ENCODE data around the gene AP4S1.
"Not testable (repeated sequence)": the region's sequence is repeated elsewhere in the genome, so short reads cannot be mapped to it uniquely, and the experiment has no call there.

Gene AP4S1

DNA sequence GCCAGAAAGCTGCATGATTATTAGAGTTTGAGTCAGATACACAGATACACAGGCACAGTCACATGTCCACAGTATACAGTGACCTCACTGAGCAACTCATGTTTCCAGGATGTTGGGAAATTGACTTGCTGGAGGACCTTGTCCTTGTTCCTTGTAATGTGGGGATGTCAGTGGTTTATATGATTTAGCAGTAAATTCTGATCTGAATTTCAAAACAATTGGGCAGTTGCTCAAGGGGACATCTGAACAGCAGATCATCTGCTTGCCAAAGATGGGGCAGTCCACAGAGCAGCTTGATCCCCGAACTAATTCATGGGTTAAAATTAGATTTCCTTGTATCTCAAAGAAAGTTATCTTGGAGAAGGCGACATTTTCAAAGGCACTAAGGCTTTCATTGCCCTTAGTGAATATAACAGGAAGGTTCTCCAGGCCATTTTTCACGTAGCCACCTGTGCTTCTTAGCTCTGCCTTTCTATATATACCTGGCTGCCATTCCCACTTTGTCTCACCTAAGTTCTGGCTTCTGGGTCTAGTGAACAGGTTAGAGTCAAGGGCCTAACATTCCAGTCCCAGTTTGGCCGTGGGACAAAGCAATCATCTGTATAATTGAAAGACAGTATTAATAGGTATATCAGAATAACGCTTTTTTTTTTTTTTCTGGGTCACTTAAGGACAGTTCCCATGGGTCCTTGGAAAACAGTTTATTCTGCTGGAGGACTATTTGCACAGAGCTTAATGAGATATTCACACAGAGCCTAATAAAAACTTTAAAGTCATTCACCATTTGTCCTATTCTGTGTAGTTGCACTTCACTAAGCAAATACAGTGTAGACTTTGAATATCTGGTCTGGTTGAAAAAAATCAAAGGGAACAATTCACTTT lies 65.7 kb downstream of the AP4S1 start:
- no peak for DNase-seq

DNA sequence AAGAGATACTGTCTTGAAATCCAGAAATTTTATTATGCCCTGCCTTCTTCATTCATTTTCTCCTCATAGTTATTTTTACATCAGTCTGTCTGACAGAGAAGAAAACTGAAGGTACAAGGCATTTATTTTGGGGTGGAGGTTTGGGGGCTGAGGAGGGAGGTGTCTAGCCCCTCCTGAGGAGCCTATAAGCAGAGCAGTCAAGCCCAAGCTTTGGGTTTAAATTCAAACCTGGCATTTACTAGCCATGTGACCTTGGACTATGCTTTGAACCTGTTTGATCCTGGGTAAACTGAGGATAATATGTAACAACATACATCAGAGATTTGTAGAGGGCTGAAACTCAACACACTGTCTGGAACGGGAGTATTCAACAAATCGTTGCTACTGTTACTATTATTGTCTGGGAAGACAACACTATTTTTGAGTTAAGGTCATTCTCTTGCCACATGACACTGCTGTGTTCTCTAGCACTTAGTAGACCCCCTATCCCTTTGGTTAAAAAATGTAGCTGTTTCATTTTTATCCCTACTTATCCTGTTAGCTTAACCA lies 66.8 kb downstream of the AP4S1 start:
- DNase-seq: no peak

DNA sequence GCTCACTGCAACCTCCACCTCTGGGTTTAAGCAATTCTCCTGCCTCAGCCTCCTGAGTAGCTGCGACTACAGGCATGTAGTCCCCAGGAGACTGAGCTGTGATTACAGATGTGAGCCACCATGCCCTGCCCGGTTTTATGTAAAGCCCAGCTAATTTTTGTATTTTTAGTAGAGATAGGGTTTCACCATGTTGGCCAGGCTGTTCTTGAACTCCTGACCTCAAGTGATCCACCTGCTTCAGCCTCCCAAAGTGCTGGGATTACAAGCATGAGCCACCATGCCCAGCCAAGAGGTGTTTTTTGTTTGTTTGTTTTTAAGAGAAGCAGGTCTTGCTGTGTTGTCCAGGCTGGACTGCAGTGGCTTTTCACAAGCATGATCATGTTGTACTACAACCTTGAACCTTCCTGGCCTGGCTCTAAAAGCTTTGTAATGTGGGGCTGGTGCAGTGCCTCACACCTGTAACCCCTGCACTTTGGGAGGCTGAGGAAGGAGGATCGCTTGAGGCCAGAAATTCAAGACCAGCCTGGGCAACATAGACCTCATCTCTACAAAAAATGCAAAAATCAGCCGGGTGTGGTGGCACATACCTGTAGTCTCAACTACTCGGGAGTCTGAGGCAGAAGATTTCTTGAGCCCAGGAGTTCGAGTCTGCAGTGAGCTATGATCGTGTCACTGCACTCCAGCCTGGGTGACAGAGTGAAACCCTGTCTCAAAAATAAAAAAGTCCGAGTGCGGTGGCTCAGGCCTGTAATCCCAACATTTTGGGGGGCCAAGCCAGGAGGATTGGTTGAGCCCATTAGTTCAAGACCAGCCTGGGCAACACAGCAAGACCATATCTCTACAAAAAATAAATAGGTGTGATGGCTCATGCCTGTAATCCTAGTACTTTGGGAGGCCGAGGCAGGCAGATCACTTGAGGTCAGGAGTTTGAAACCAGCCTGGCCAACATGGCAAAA lies 68.7 kb downstream of the AP4S1 start:
- not testable (repeated sequence) for DNase-seq

DNA sequence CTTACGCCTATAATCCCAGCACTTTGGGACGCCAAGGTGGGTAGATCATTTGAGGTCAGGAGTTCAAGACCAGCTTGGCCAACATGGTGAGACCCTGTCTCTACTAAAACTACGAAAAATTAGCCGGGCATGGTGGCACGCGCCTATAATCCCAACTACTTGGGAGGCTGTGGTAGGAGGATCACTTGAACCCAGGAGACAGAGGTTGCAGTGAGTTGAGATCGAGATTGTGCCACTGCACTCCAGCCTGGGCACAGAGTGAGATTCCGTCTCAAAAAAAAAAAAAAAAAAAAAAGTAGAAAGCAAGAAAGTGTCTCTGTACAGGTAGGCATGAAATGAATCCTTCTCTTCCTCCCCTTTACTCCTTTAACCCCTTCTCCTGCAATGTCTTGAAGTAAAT lies 70.4 kb downstream of the AP4S1 start:
- not testable (repeated sequence) for DNase-seq

DNA sequence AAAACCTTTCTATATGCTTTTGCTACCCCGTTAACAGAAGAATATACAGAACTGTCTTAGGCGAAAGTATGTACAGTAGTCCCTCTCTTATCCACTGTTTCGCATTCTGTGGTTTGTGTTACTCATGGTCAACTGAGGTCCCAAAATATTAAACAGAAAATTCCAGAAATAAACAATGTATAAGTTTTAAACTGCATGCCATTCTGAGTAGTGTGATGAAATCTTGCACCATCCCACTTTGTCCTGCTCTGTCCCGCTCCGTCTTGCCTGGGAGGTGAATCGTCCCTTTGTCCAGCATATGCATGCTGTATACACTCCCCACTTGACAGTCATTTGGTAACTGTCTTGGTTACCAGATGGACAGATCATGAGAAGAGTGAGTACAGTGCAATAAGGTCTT lies 70.8 kb downstream of the AP4S1 start:
- no peak for DNase-seq

DNA sequence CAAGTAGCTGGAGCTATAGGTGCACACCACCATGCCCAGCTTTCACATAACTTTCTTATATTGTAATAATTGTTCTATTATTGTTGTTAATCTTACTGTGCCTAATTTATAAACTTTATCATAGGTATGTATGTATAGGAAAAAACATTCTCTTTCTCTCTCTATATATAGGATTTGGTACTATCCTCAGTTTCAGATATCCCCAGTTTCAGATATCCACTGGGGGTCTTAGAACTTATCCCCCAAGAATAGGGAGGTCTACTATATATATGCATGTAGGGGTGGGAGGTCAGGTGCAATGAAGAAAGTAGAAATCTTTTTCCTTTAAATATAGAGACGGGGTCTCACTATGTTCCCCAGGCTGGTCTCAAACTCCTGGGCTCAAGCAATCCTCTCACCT lies 71.6 kb downstream of the AP4S1 start:
- no peak for DNase-seq

DNA sequence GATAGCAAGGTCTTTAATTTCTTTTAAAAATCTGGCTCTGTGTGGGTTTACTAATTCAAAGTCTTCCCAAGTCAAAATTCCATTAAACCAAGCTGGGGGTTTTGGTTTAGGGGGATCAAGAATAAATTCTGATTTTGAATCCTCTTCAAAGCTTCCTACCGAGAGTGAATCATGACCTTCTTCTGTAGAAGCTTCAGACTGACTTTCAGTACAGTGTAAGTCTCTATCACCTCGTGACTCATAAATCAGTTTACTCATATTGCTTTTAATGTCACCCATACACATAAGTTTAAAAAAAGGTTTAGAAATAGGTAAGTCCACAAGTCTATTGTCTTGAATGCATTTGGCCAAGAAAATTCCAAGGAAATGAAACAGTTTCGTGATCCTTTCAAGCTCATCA lies 81.3 kb downstream of the AP4S1 start:
- DNase-seq: no peak

DNA sequence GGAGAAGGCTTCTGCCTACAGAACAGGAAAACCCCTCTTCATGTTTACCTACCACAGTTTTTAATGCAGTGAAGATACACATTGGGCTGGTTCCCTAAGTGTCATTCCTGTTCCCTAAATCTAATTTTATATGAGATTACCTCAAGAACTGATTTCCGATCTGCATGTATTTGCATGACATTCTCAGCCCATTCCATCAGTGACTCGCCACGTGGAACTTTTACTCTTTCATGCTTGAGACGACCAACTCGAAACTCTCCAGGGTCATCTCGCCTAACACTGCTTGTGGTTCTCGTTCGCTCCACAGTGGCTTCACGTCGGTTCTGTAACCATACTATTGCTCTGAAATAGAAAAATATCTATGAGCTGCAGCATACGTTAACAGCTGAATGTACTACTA lies 83.8 kb downstream of the AP4S1 start:
- DNase-seq: no peak

DNA sequence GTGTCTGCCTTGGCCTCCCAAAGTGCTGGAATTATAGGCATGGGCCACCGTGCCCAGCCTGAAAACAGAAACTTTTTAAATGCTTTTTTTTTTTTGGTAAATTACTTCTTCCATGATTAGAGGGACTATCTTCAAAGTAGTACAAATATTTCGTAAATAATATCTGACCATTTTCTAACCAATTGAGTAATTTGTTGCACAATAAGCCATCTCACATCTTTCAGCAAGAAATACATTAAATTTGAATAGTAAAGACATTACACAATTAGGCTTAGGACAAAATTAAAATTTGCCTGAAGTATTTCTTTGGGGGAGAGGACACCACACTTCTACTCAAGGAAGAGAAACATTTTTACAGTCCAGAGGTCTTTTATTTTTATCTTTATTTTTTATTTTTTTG lies 85.4 kb downstream of the AP4S1 start:
- no peak for DNase-seq

DNA sequence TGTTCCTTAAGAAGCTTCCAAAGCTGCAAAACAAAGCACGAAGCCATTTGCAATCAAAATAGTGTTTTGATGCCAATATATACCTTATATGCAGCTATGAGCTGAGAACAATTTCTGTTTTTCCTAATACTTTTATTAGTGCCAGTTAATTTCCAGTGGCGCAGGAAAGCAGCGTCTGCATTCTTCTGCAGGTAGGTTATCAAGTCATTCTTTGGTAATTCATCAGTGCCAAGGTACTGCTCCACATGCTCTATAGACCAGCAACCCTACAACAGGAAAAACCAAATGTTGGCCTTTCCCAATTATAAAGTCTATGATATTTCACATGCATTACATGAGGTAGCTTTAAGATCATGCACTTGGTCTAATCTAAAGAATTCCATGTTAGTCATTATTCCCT lies 88.3 kb downstream of the AP4S1 start:
- no peak for DNase-seq

DNA sequence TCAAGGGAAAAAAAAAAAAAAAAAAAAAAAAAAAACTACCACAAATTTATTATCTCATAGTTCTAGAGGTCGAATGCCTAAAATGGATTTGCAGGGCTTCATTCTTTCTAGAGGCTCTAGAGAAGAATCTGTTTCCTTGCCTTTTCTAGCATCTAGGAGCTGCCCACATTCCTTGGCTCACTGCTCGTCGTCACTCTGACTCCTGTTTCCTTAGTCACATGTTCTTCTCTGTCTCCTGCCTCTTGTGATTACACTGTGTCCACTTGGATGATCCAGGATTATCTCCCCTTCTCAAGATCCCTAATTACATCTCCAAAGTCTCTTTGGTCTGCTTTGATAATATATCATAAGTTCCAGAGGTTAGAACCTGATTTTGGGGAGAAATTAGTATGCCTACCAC lies 93.4 kb downstream of the AP4S1 start:
- DNase-seq: no peak

DNA sequence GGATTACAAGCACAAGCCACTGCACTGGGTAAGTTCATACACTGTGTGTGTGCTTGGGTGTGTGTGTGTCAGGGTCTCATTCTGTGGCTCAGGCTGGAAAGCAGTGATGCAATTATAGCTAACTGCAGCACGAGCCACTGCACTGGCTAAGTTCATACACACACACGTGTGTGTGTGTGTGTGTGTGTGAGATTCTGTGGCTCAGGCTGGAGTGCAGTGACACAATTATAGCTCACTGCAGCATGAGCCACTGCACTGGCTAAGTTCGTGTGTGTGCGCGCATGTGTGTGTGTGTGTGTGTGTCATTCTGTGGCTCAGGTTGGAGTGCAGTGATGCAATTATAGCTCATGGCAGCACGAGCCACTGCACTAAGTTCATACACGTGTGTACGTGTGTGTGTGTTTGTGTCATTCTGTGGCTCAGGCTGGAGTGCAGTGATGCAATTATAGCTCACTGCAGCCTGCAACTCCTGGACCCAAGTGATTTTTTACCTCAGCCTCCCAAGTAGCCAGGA lies 96.7 kb downstream of the AP4S1 start:
- DNase-seq: no peak

DNA sequence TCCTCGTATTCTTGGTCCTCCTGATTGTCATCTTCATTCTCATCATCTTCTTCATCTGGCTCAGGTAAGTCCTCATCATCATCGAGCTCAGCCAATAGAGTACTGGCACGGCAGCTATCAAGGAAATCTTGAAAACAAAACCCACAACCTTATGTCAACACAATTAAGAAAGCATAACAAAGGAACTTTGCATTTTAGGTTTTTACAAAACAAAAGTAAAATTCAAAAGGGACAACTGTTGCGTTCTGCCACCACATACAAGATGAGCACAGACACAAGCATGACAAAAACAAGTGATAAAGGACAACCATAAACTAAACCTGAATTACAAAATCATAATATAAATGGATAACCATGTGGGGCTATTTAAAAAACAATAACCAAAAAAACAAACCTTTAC lies 97.5 kb downstream of the AP4S1 start:
- DNase-seq: no peak

DNA sequence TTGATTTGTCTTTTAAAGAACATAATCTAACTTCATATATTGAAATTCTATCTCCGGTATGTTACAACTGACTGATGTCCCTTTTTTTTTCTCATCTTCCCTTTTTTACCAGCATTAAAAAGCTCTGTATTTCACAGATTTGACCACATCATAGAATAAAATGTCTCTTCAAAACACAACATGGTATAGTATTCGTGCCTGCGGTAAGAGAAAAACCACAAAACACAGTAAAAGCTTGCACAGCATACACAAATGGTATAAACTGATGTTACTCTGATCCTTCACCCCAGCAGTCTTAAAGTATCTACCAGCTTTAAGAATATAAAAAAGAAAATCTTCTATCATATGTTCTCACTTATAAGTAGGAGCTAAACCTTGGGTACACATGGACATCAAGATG lies 98.7 kb downstream of the AP4S1 start:
- no peak for DNase-seq

DNA sequence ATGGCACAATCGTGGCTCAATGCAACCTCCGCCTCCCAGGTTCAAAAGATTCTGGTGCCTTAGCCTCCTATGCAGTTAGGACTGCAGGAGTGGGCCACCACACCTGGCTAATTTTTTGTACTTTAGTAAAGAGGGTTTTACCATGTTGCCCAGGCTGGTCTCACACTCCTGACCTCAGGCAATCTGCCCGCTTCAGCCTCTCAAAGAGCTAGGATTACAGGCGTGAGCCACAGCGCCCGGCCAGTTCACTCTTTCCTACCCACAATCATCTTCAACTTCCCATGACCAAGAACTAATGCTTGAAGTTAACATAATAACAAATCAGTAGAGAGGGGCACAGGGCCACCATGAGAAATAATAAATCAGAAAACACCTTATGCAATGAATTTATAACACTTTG lies 99.8 kb downstream of the AP4S1 start:
- no peak for DNase-seq

DNA sequence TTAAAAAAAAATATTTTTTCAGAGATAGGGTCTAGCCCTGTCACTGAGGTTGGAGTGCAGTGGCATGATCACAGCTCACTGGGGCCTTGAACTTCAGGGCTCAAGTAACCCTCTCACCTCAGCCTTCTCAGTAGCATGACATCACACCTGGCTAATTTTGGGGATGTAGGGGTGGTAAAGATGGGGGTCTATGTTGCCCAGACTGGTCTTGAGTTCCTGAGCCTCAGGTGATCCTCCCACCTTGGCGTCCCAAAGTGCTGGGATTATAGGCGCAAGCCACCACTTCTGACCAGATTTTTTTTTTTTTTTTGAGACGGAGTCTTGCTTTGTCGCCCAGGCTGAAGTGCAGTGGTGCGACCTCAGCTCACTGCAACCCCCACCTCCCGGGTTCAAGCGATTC lies 101.2 kb downstream of the AP4S1 start:
- DNase-seq: no peak

DNA sequence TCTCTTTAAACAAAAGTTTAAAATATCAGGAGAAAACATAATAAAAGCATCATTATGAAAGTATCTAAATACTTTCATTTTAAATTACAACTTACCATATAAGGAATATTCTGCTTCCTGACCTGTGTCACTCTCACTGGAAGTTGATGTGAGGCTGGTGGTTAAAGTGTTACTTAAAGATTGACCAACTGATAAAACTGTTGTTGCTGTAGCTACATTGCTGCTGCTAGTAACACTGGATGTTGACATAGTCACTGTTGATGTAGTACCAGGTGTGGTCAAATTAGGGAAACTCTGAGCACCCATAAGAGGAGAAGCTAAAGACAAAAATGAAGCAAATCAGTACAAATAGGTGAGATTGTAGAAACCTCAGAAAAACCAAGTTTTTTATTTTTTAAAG lies 102.2 kb downstream of the AP4S1 start:
- DNase-seq: no peak

DNA sequence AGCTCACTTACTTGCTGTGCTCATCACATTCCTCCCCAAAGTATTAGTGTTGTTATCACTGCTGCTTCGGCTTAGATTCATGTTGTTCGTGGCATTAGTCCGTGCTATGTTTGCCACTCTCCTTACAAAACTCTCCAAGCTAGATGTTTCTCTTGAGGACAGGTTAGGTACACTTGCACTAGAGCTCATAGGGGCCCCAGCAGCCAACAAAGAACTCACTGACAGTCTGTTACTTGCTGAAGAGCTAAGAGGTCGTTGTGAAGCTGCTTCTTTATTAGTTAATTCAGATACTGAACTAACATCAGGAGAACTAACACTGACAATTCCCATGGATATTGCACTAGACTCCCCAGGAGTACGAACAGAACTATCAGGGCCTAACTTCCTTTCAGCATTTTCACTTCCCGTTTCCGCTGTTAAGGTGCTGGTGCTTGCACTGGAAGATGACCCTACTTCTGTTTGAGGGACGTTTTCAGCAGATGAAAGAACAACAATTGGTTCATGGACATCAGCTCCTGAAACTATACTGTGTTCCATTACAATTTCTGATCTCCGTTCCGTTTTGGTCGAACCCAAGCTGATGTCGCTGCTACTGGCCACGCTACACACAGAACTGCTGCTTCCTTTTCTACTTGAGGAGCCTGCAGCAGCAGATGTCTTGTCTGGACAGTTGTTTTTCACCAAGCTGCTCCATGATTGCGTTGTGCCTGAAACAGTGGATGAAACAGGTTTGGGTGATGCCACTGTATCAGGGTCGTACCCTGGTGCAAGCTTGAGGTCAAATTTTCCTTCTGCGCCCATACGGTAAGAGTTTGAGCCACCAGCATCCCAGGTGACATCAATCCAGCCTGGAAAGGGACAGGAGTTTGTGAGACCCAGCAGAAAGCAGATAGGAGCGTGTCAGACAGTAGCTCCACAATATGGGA lies 103.4 kb downstream of the AP4S1 start:
- no peak for DNase-seq

DNA sequence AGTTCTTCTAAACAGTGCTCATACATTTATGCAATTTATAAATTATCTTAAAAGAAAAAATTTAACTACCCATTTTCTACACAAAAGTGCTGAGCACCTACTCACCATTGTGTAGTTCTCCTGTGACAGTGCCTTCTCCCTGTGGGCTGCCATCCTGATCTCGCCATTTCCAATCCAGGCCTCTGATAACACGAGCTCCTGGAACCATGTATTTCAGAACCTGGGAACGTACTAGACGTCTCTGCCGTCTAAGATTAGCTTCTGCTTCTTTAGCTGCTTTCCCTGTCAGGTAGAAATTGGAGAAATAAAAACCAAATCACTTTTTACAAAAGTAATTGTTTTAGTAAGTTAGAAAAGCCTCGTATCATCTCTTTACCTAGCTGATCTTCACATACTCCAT lies 107.7 kb downstream of the AP4S1 start:
- no peak for DNase-seq

DNA sequence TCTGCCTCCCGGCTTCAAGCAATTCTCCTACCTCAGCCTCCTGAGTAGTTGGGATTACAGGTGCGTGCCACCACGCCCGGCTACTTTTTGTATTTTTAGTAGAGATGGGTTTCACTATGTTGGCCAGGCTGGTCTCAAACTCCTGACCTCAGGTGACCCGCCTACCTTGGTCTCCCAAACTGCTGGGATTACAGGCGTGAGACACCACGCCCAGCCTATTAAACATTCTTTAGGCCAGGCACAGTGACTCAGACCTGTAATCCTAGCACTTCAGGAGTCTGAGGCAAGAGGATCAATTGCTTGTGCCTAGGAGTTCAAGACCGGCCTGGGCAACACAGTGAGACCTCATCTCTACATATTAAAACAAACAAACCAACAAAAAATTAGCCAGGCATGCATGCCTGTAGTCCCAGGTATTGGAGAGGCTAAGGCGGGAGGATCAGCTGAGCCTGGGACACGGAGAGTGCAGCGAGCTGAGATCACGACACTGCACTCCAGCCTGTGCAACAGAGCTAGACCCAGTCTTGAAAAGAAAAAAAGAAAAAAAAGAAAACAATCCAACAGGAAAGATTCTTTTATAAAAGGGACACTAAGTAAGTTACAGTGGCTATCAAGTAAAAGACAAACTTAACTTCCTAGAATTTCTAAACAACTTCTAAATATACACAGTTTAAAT lies 111.9 kb downstream of the AP4S1 start:
- no peak for DNase-seq

DNA sequence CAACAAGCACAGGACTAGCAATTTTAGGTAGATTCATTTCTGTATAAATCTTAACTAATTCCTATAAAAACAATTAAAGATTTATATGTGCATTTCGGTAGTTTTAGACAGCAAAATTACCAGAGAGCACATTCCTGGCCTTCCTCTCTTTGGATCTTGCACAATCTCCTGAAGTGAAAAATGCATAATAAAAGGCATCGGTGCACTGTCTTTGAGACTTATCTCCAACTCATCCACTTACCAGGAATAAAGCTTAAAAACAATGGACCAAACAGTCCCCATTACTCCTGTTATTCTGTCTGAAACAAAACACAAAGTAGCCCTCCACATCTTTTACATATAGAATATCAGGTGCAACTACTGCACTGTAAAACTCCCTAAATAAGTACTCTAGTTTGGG lies 112.9 kb downstream of the AP4S1 start:
- DNase-seq: no peak
